OCI-LY3 (cell line): ENCODE data around the gene PABPC4L.
A peak's percentile ranks its signal among the peaks of the same experiment; 100 is the strongest.

Experiments
- H2AFZ ChIP-seq: fragments of 200-600, 300-600 bp; shearing (Covaris generic); 2 replicates; pipeline ENCODE4 v1.6.0; 2014; ENCODE audit warnings: antibody characterized with exemption, low read depth, low read length
- H3K27ac ChIP-seq: fragments of 200-600, 300-600 bp; sonication (generic); 2 replicates; pipeline ENCODE4 v1.5.1; 2014; ENCODE audit warnings: mild to moderate bottlenecking, low read length, moderate library complexity, mixed read lengths
- H3K27me3 ChIP-seq: fragments of 200-600, 300-600 bp; sonication (generic); 2 replicates; pipeline ENCODE4 v1.6.1; 2014; ENCODE audit warnings: low read depth, low read length, mixed read lengths
- H3K36me3 ChIP-seq: fragments of 200-600, 300-600 bp; sonication (generic); replicated peaks from 2 replicates; pipeline ENCODE3; 2014; ENCODE audit warnings: low read depth, low read length, mixed read lengths
- H3K4me1 ChIP-seq: fragments of 300-600, 200-600 bp; sonication (generic); 2 replicates; pipeline ENCODE4 v1.6.1; 2014; ENCODE audit warnings: low read length, mixed read lengths
- H3K4me2 ChIP-seq: fragments of 200-600, 300-600 bp; sonication (generic); 2 replicates; pipeline ENCODE4 v1.6.1; 2014; ENCODE audit warnings: low read length, mixed read lengths
- H3K4me3 ChIP-seq: fragments of 300-600, 200-600 bp; sonication (generic); 2 replicates; pipeline ENCODE4 v1.5.1; 2014; ENCODE audit warnings: antibody characterized with exemption, mild to moderate bottlenecking, low read length, moderate library complexity
- H3K79me2 ChIP-seq: fragments of 300-600, 200-600 bp; shearing (Covaris generic); 2 replicates; pipeline ENCODE4 v1.6.1; 2014; ENCODE audit warnings: mild to moderate bottlenecking, low read length, mixed read lengths
- H3K9ac ChIP-seq: fragments of 300-600, 200-600 bp; shearing (Covaris generic); 2 replicates; pipeline ENCODE4 v1.6.0; 2014; ENCODE audit warnings: mild to moderate bottlenecking, low read length, moderate library complexity
- H3K9me3 ChIP-seq: fragments of 200-600, 300-600 bp; shearing (Covaris generic); 2 replicates; pipeline ENCODE4 v1.6.1; 2014; ENCODE audit warnings: low read length, mixed read lengths; ENCODE audit not compliant: insufficient read depth
- H4K20me1 ChIP-seq: fragments of 200-600, 300-600 bp; sonication (generic); 2 replicates; pipeline ENCODE4 v1.6.1; 2016; ENCODE audit warnings: low read length, mixed read lengths; ENCODE audit not compliant: insufficient read depth
- EZH2phosphoT487 ChIP-seq: fragments of 200-600 bp; shearing (Covaris generic); IDR thresholded peaks from 2 replicates; pipeline ENCODE4 v1.6.1; 2018; ENCODE audit warnings: antibody characterized with exemption, mixed run types, low read depth
- TF ChIP-seq, protein P1 (sequence below): fragments of 200-600, 300-600 bp; sonication (generic); IDR thresholded peaks from 2 replicates; pipeline ENCODE4 v1.5.1; 2014; ENCODE audit warnings: antibody characterized with exemption, low read length, low read depth

Gene PABPC4L

DNA sequence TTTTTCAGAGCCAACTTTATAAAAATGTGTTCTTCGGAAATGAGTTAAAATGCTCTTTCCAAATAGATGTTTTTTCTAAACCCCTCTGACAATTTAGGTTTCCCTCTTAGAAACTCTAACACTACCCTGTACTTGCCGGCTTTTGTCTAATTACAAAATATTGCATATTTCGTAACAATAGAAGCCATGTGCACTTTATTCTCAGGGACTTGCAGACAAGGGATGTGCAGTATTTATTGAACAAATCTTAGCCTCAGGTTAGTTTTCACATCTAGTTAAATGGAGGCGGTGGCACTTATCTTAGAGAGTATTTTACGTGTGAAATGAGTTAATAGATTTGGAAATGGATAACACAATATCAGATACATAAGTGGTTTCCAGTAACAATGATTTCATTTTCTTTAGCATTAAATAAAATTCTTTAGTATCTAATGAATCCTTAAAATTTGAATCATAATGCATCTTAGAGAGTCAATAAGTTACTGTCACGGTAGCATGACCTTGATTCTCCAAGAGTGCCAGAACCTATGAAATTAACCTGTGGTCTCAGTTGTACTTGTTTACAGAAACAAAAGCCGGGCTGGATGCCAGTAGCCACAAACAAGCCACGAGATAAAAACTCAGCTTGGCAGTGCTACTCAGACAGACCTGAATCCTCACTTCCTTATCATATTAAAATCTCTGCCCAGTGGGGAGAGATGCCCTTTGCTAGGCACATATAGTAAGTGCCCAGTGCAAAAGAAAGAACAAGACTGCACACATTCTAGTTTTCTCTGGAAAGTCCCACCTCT, 772 bp upstream of the PABPC4L start:
- H3K79me2 ChIP-seq = no peaks in the 10 kb centered on the region
- no peak overlapping the region for H3K4me3 ChIP-seq
- TF ChIP-seq EZH2phosphoT487 = no peak
- TF ChIP-seq, protein P1, sequence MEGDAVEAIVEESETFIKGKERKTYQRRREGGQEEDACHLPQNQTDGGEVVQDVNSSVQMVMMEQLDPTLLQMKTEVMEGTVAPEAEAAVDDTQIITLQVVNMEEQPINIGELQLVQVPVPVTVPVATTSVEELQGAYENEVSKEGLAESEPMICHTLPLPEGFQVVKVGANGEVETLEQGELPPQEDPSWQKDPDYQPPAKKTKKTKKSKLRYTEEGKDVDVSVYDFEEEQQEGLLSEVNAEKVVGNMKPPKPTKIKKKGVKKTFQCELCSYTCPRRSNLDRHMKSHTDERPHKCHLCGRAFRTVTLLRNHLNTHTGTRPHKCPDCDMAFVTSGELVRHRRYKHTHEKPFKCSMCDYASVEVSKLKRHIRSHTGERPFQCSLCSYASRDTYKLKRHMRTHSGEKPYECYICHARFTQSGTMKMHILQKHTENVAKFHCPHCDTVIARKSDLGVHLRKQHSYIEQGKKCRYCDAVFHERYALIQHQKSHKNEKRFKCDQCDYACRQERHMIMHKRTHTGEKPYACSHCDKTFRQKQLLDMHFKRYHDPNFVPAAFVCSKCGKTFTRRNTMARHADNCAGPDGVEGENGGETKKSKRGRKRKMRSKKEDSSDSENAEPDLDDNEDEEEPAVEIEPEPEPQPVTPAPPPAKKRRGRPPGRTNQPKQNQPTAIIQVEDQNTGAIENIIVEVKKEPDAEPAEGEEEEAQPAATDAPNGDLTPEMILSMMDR = no peak
- H3K36me3 ChIP-seq = no peaks in the 10 kb centered on the region
- no peaks in the 10 kb centered on the region for H3K27me3 ChIP-seq
- H3K9me3 ChIP-seq = 0 out of 2 replicates have a peak, but pooled peaks cover 3% of the 10 kb centered on the region
- H3K4me2 ChIP-seq = no peak overlapping the region
- H4K20me1 ChIP-seq = no peaks in the 10 kb centered on the region
- no peak overlapping the region for H3K9ac ChIP-seq
- H3K4me1 ChIP-seq = no peaks in the 10 kb centered on the region
- no peak overlapping the region for H3K27ac ChIP-seq
- no peak overlapping the region for H2AFZ ChIP-seq

DNA sequence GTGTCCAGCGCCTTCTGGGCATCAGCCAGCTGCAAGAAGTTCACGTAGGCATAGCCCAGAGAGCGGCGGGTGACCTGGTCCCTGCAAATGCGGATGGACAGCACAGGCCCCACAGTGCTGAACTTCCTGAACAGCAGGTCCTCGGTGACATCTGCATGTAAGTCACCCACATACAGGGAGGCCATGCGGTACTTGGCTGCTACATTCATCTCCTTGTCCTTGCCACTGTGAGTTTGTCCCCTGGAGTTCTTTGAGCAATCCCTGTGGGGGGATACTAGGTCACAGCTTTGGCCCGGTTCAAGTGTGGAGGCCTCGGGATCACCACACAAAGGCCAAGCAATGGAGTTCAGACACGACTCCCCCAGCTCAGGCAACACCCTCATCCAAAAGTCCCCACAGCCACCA, 776 bp downstream of the PABPC4L start:
- Histone ChIP-seq H3K9ac (no peak overlapping the region), H4K20me1 (no peaks in the 10 kb centered on the region), H3K4me3 (no peak overlapping the region), H3K4me1 (no peaks in the 10 kb centered on the region), H2AFZ (no peak overlapping the region), H3K27ac (no peak overlapping the region), H3K36me3 (no peaks in the 10 kb centered on the region), H3K79me2 (no peaks in the 10 kb centered on the region), H3K4me2 (no peak overlapping the region), H3K9me3 (no peaks in the 10 kb centered on the region), H3K27me3 (no peaks in the 10 kb centered on the region)
- TF ChIP-seq, protein P1 = no peak
- no peak for TF ChIP-seq EZH2phosphoT487

DNA sequence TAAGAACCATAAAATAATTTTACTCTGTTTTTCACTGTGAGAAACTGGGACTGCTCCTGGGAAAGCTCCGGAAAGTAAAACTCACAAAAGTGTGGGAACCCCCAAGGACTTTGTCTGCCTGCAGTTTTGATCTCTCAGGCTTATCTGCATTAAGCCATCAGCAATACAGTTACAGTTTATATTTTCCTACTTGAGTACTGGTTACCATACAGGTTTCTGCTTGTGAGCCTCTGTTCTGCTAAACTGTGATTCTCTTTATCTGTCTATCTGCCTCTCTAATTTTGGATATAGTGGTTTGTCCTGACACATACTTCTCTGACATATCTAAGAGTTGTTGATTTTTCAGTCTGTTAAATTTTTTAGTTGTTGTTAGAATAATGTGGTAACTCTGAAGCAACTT, 11.6 kb downstream of the PABPC4L start:
- Histone ChIP-seq H3K4me2 (no peak overlapping the region), H3K27me3 (no peaks in the 10 kb centered on the region), H3K4me1 (no peaks in the 10 kb centered on the region), H4K20me1 (no peaks in the 10 kb centered on the region), H3K4me3 (no peak overlapping the region), H3K9ac (no peak overlapping the region), H3K27ac (no peak overlapping the region), H3K36me3 (no peaks in the 10 kb centered on the region), H2AFZ (0 out of 2 replicates have a peak overlapping the region, but pooled peaks have one; percentile 20), H3K79me2 (no peaks in the 10 kb centered on the region), H3K9me3 (0 out of 2 replicates have a peak, but pooled peaks cover 3% of the 10 kb centered on the region)
- TF ChIP-seq EZH2phosphoT487 = no peak
- TF ChIP-seq, protein P1 = no peak

DNA sequence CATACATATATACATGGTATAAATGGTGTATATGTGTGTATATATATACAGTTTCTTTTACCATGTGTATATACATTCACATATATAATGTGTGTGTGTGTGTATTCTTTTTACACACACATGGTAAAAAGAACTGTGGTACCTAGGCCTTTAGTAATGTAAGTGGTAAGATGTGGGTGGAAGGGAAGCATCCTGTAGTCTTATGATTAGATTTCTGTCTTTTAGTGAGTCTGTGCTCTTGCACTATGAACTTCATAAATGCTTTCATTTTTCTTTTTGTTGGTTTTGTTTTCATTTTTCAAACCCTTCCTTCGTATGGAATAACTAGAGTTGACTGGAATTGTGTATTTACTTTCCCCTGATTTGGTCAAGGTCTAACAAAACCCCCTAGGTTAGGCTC, 12.1 kb downstream of the PABPC4L start:
- Histone ChIP-seq H3K9me3 (0 out of 2 replicates have a peak, but pooled peaks cover 3% of the 10 kb centered on the region), H3K4me3 (no peak overlapping the region), H3K27ac (no peak overlapping the region), H4K20me1 (no peaks in the 10 kb centered on the region), H2AFZ (0 out of 2 replicates have a peak overlapping the region, but pooled peaks have one; percentile 20), H3K4me1 (no peaks in the 10 kb centered on the region), H3K79me2 (no peaks in the 10 kb centered on the region), H3K9ac (no peak overlapping the region), H3K27me3 (no peaks in the 10 kb centered on the region), H3K4me2 (no peak overlapping the region), H3K36me3 (no peaks in the 10 kb centered on the region)
- TF ChIP-seq, protein P1 = no peak
- no peak for TF ChIP-seq EZH2phosphoT487
